Skeletal muscle satellite cell (primary cell): ENCODE measurements around the gene CD82.
"Not testable (repeated sequence)": the region's sequence is repeated elsewhere in the genome, so short reads cannot be mapped to it uniquely, and the experiment has no call there.

ENCODE experiments used
- H3K27me3 ChIP-seq: 2 replicates; pipeline ENCODE4 v1.7.0; 2013; ENCODE audit warnings: low read length; ENCODE audit not compliant: control insufficient read depth, insufficient read depth
- H3K36me3 ChIP-seq: 2 replicates; pipeline ENCODE4 v1.7.0; 2013; ENCODE audit warnings: mild to moderate bottlenecking, control low read depth, low read length; ENCODE audit not compliant: insufficient read depth
- H3K4me1 ChIP-seq: 2 replicates; pipeline ENCODE4 v1.7.0; 2013; ENCODE audit warnings: low read length; ENCODE audit not compliant: control insufficient read depth, insufficient read depth
- H3K4me2 ChIP-seq: 2 replicates; pipeline ENCODE4 v1.7.0; 2013; ENCODE audit warnings: mild to moderate bottlenecking, low read length
- H3K4me3 ChIP-seq: 2 replicates; pipeline ENCODE4 v1.7.0; 2013; ENCODE audit warnings: low read length
- H3K9ac ChIP-seq: 2 replicates; pipeline ENCODE4 v1.7.0; 2013; ENCODE audit warnings: mild to moderate bottlenecking, low read depth, low read length, moderate library complexity
- H3K9me3 ChIP-seq: replicated peaks from 2 replicates; pipeline ENCODE4 v1.7.0; 2013; ENCODE audit warnings: mild to moderate bottlenecking, control low read depth, low read length

The CD82 gene

DNA sequence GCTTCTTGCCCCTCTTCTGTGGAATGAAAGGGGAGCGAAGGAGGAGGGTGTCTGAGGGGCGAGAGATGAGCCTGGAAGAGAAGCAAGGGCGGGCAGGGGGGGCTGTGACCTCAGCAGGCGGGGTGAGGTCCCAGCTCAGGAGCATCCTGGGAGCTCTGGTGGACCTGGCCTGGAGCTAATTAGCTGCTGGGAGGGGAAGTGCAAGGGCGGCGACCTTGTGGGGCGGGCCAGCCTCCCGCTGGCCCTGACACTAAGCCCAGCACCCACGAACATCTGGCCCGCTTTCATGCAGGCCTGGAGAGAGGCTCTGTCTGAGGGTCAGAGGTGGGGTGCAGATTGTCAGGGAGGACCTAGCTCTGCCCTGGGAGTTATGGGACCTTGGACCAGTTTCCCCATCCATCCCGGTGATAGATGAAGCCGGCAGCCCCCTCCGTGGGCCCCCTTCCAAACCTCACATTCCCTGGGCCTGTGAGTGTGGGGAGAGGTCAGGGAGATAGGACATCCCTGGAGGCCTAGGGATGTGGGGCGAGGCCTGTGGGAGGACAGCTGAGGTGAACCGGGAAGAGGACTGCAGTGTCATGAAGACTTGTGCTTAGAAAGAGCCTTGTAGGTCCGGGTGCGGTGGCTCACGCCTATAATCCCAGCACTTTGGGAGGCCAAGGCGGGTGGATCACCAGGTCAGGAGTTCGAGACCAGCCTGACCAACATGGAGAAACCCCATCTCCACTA is 28.5 kb upstream of the CD82 start:
- Histone ChIP-seq H3K4me2 (no peak overlapping the region), H3K36me3 (no peaks in the 10 kb centered on the region), H3K4me1 (no peaks in the 10 kb centered on the region), H3K4me3 (no peak overlapping the region), H3K9me3 (no peaks in the 10 kb centered on the region), H3K9ac (no peak overlapping the region), H3K27me3 (peaks cover 49% of the 10 kb centered on the region)

DNA sequence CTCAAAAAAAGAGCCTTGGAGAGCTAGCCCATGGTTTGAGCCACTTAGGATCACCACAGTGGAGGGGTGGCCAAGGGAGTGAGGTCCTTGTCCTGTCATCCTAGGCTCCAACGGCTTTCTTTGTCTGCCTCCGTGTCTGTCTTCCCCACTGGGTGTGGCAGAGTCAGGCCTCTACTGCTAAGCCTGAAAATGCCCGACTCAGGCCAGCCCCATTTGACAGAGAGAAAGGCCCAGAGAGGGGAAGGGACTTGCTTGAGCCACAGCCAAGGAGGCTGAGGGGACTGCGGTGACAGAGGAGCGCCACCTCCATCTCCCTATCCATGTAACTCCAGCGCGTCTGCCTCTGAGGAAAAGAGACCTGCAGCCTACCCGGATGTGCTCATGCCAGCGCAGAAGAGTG is 27.8 kb upstream of the CD82 start:
- no peaks in the 10 kb centered on the region for H3K9me3 ChIP-seq
- H3K27me3 ChIP-seq, result peaks cover 52% of the 10 kb centered on the region
- H3K4me1 ChIP-seq, result no peaks in the 10 kb centered on the region
- no peak overlapping the region for H3K4me2 ChIP-seq
- no peaks in the 10 kb centered on the region for H3K36me3 ChIP-seq
- H3K4me3 ChIP-seq, result no peak overlapping the region
- H3K9ac ChIP-seq, result no peak overlapping the region

DNA sequence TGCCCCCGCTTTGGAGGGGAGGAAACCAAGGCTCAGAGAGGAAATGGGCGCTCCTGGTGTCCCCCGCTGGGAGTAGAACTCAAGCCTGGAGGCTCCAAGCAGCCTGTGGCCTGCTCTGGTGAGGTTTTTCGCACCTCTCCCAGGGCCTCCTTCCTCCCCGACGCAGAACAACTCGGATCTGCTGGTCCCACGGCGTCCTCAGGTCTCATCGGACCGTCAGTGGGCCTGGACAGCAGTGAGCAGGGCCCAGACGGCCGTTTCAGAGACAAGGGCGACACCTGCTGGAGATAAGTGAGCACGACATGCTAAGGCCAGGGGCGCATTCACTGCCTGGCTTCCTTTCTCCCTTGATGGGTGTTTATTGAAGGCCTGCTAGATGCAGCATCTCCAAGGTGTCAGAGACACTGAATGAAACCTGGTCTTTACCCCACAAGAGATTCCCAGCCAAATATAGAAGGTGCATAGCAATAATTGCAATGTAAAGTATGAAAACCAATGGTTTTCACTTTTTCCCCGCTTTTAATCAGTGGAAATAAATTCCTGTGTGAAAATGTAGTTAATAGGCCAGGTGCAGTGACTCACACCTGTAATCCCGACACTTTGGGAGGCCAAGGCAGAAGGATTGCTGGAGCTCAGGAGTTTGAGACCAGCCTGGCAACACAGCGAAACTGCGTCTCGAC is 26.9 kb upstream of the CD82 start:
- Histone ChIP-seq H3K4me3 (no peak overlapping the region), H3K9ac (no peak overlapping the region), H3K4me1 (no peaks in the 10 kb centered on the region), H3K9me3 (no peaks in the 10 kb centered on the region), H3K4me2 (peak overlapping the region; percentile 9), H3K36me3 (no peaks in the 10 kb centered on the region), H3K27me3 (peaks cover 55% of the 10 kb centered on the region)

DNA sequence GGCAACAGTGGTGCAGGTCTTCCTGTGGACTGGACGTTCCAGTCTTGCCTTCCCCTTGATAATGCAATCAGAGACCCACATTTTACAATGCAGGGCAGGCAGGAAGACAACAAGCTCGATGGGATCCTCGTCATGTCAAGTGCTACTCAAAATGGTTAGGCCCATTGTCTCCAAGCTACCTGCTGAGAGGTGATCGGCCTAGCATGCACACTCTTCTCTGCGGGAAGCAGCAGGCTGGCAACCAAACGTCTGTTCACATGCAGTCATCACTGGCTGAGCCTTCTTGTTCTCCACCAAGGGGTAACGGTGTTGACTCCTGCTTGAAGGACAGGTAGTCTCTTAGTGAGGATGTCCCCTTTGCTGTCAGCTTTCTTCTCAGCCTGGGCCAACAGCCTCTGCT is 25.5 kb upstream of the CD82 start:
- no peak overlapping the region for H3K9ac ChIP-seq
- no peaks in the 10 kb centered on the region for H3K4me1 ChIP-seq
- H3K27me3 ChIP-seq, result peaks cover 43% of the 10 kb centered on the region
- no peak overlapping the region for H3K4me3 ChIP-seq
- no peak overlapping the region for H3K4me2 ChIP-seq
- H3K36me3 ChIP-seq, result no peaks in the 10 kb centered on the region
- H3K9me3 ChIP-seq, result no peaks in the 10 kb centered on the region

DNA sequence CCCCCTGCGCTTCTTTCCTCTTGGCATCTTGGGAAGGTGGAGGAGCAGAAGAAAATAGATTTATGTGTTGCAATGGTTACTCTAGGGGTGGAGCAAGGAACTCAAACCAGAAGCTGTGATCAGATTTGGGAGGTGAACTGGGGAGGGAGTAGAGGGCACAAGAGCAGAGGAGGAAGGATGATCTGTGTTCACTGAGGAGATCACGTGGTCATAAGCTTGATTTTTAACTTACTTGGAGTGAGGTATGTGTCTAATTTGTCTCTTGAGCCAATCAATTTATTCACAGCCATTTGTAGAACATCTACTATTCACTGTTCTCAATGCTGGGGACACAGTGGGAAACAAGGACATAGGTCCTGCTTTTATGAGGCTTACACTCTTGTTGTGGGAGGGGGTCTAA is 24.8 kb upstream of the CD82 start:
- Histone ChIP-seq H3K36me3 (no peaks in the 10 kb centered on the region), H3K27me3 (peaks cover 38% of the 10 kb centered on the region), H3K4me1 (no peaks in the 10 kb centered on the region), H3K9ac (no peak overlapping the region), H3K4me3 (no peak overlapping the region), H3K4me2 (no peak overlapping the region), H3K9me3 (no peaks in the 10 kb centered on the region)

DNA sequence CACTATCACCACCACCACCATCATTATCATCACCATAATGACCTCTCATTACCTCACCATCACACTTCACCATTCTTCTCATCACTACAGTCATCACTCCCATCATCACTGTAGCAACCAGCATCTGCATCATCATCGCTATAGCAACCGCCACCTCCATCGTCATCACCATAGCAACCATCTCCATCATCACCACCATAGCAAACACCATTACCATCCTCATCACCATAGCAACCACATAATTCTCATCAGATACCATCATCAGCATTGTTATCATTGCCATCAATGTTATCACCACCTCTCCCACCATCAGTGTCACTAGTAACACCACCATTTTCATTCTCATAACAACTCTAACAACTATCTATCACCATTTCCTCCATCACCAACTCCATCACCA is 23.1 kb upstream of the CD82 start:
- Histone ChIP-seq H3K27me3 (peaks cover 30% of the 10 kb centered on the region), H3K36me3 (no peaks in the 10 kb centered on the region), H3K4me2 (no peak overlapping the region), H3K4me3 (no peak overlapping the region), H3K9ac (no peak overlapping the region), H3K4me1 (no peaks in the 10 kb centered on the region), H3K9me3 (no peaks in the 10 kb centered on the region)

DNA sequence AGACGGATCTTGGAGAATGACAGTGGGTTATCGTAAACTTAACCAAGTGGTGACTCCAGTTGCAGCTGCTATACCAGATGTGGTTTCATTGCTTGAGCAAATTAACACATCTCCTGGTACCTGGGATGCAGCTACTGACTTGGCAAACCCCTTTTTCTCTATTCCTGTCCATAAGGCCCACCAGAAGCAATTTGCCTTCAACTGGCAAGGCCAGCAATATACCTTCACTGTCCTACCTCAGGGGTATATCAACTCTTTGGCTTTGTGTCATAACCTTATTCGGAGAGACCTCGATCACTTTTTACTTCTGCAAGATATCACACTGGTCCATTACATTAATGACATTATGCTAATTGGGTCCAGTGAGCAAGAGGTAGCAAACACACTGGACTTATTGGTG is 18.5 kb upstream of the CD82 start:
- H3K27me3 ChIP-seq, result peaks cover 26% of the 10 kb centered on the region
- H3K4me1 ChIP-seq, H3K9ac ChIP-seq, H3K4me2 ChIP-seq, H3K9me3 ChIP-seq, H3K36me3 ChIP-seq, H3K4me3 ChIP-seq: not testable (repeated sequence)

DNA sequence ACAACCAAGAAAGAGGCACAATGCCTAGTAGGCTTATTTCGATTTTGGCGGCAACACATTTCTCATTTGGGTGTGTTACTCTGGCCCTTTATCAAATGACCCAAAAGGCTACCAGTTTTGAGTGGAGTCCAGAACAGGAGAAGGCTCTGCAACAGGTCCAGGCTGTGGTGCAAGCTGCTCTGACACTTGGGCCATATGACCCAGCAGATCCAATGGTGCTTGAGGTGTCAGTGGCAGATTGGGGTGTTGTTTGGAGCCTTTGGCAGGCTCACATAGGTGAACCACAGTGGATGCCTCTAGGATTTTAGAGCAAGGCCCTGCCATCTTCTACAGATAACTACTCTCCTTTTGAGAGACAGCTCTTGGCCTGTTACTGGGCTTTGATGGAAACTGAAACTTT is 17.9 kb upstream of the CD82 start:
- H3K27me3 ChIP-seq, result peaks cover 20% of the 10 kb centered on the region
- H3K9me3 ChIP-seq, H3K4me3 ChIP-seq, H3K4me2 ChIP-seq, H3K36me3 ChIP-seq, H3K4me1 ChIP-seq, H3K9ac ChIP-seq: not testable (repeated sequence)

DNA sequence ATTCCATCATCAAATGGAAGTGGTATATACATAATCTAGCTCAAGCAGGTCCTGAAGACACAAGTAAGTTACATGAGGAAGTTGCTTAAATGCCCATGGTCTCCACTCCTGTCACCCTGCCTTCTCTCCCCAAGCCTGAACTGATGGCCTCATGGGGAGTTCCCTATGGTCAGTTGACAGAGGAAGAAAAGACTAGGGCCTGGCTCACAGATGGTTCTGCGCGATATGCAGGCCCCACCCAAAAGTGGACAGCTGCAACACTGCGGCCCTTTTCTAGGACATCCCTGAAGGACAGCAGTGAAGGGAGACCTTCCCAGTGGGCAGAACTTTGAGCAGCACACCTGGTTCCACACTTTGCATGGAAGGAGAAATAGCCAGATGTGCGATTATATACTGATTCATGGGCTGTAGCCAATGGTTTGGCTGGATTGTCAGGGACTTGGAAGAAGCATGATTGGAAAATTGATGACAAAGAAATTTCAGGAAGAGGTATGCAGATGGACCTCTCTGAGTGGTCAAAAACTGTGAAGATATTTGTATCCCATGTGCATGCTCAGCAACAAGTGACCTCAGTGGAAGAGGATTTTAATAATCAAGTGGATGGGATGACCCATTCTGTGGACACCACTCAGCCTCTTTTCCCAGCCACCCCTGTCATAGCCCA is 17.3 kb upstream of the CD82 start:
- peaks cover 14% of the 10 kb centered on the region for H3K27me3 ChIP-seq
- no peak overlapping the region for H3K4me3 ChIP-seq
- H3K4me1 ChIP-seq, result no peaks in the 10 kb centered on the region
- no peaks in the 10 kb centered on the region for H3K36me3 ChIP-seq
- no peak overlapping the region for H3K4me2 ChIP-seq
- H3K9ac ChIP-seq, result no peak overlapping the region
- H3K9me3 ChIP-seq, result no peaks in the 10 kb centered on the region

DNA sequence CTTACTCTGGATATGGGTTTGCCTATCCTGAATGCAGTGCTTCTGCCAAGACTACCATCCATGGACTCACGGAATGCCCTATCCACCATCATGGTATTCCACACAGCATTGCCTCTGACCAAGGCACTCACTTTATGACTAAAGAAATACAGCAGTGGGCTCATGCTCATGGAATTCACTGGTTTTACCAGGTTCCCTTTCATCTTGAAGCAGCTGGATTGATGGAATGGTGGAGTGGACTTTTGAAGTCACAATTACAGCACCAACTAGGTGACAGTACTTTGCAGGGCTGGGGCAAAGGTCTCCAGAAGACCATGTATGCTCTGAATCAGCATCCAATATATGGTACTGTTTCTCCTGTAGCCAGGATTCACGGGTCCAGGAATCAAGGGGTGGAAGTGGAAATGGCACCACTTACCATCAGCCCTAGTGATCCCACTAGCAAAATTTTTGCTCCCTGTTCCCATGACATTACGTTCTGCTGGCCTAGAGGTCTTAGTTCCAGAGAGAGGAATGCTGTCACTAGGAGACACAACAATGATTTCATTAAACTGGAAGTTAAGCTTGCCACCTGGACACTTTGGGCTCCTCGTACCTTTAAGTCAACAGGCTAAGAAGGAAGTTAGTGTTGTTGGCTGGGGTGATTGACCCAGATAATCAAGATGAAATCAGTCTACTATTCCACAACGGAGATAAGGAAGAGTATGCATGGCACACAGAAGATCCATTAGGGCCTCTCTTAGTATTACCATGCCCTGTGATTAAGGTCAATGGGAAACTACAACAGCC is 16.3 kb upstream of the CD82 start:
- not testable (repeated sequence) for H3K4me3 ChIP-seq, H3K9ac ChIP-seq, H3K9me3 ChIP-seq, H3K4me2 ChIP-seq, H3K36me3 ChIP-seq, H3K4me1 ChIP-seq
- peaks cover 14% of the 10 kb centered on the region for H3K27me3 ChIP-seq

DNA sequence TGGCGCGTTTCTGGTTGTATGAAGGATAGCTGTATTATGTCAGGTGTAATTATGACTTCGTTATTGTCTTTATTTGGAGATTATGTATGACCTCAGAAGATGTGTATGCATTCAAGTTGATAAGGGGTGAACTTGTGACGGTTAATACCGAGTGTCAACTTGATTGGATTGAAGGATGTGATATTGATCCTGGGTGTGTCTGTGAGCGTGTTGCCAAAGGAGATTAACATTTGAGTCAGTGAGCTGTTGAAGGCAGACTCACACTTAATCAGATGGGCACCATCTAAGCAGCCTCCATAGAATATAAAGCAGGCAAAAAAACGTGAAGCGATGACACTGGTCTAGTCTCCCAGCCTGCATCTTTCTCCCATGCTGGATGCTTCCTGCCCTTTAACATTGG is 15.3 kb upstream of the CD82 start:
- Histone ChIP-seq H3K9ac (no peak overlapping the region), H3K27me3 (peaks cover 14% of the 10 kb centered on the region), H3K9me3 (no peaks in the 10 kb centered on the region), H3K4me3 (no peak overlapping the region), H3K4me1 (peaks cover 5% of the 10 kb centered on the region), H3K4me2 (no peak overlapping the region), H3K36me3 (no peaks in the 10 kb centered on the region)
